Chondrocyte (in vitro differentiated cells): ENCODE results near the gene FBN2. TPM values are rescaled to one million over a fixed set of nuclear protein-coding genes. Genes with fewer than 3 reads are reported as not detected.

Source experiments
- DNase-seq: peaks from one replicate; pipeline ENCODE4 v3.0.0; 2021; ENCODE audit warnings: mixed read lengths, low spot score
- H3K27ac Mint-ChIP-seq: one replicate; pipeline ENCODE4 v1.8.0; 2021; ENCODE audit warnings: mild to moderate bottlenecking, moderate library complexity, mixed read lengths; ENCODE audit not compliant: unreplicated experiment
- H3K27me3 Mint-ChIP-seq: 2 replicates; pipeline ENCODE4 v1.8.0; 2021; ENCODE audit warnings: low read depth, mixed read lengths
- H3K36me3 Mint-ChIP-seq: 2 replicates; pipeline ENCODE4 v1.8.0; 2021; ENCODE audit warnings: low read depth, mixed read lengths
- H3K4me1 Mint-ChIP-seq: 2 replicates; pipeline ENCODE4 v1.8.0; 2021; ENCODE audit warnings: low read depth, mild to moderate bottlenecking, mixed read lengths
- H3K4me3 Mint-ChIP-seq: one replicate; pipeline ENCODE4 v1.8.0; 2021; ENCODE audit warnings: mild to moderate bottlenecking, moderate library complexity, mixed read lengths; ENCODE audit not compliant: unreplicated experiment
- H3K9me3 Mint-ChIP-seq: 2 replicates; pipeline ENCODE4 v1.8.0; 2021; ENCODE audit warnings: low read depth, mixed read lengths
- total RNA-seq: library from RNA; stranded (reverse); gene quantifications from 3 replicates; pipeline ENCODE4 v1.2.1, GENCODE V29; 2021
- TF ChIP-seq, protein P1 (sequence below): fragments of 200-600 bp; sonication (generic); IDR thresholded peaks from 2 replicates; pipeline ENCODE4 v1.5.0; 2021; ENCODE audit warnings: antibody characterized with exemption, mild to moderate bottlenecking, moderate library complexity

FBN2 gene
- total RNA-seq, 1 donor from 2014 or later: 311 TPM

DNA sequence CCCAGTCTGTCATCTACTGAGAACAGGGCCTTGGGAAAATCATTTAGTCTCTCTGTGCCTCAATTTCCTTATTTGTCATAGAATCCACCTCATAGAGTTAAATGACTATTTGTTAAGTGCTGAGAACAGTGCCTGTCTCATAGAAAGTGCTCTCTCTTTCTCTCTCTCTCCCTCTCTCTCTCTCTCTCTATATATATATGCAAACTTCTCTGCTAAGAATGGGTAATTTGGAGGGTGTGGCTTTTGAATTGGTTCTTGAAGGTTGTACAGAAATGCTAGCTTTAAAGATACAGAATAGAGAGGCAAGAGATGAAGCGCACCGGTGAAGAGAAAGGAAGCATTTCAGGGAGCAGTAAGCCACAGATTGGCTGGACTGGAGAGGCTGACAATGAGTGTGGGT lies 197.4 kb downstream of the FBN2 start:
- H3K9me3 Mint-ChIP-seq: no peaks in the 10 kb centered on the region
- TF ChIP-seq, protein P1, sequence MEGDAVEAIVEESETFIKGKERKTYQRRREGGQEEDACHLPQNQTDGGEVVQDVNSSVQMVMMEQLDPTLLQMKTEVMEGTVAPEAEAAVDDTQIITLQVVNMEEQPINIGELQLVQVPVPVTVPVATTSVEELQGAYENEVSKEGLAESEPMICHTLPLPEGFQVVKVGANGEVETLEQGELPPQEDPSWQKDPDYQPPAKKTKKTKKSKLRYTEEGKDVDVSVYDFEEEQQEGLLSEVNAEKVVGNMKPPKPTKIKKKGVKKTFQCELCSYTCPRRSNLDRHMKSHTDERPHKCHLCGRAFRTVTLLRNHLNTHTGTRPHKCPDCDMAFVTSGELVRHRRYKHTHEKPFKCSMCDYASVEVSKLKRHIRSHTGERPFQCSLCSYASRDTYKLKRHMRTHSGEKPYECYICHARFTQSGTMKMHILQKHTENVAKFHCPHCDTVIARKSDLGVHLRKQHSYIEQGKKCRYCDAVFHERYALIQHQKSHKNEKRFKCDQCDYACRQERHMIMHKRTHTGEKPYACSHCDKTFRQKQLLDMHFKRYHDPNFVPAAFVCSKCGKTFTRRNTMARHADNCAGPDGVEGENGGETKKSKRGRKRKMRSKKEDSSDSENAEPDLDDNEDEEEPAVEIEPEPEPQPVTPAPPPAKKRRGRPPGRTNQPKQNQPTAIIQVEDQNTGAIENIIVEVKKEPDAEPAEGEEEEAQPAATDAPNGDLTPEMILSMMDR: no peak

DNA sequence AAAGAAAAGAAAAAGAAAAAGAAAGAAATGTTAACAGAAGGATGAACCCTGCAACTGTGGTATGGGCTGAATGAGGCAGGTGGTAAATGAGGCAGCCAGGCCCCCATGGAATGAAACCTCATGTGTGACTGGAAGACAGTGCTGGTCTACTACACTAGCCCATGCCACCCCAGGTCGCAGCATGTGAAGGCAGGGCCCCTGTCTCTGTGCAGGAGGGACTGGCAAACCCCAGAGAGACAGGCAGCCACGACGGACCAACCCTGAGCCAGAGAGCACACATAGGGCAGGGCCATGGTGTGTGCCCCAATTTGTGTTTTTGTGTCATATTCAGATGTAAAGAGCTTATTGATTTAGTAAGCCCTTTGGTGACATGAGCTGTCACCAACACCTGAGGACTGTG lies 198.5 kb downstream of the FBN2 start:
- Mint-ChIP-seq H3K4me3 (no peak overlapping the region), H3K9me3 (no peaks in the 10 kb centered on the region), H3K36me3 (peaks cover 57% of the 10 kb centered on the region), H3K27me3 (no peaks in the 10 kb centered on the region), H3K27ac (no peak overlapping the region), H3K4me1 (no peaks in the 10 kb centered on the region)
- TF ChIP-seq, protein P1: no peak
- DNase-seq: no peak

More for the DNA sequence above, 197.4 kb downstream of the FBN2 start:
- peaks cover 53% of the 10 kb centered on the region for H3K36me3 Mint-ChIP-seq
- no peaks in the 10 kb centered on the region for H3K27me3 Mint-ChIP-seq
- H3K27ac Mint-ChIP-seq: peak overlapping the region; percentile 67
- DNase-seq: no peak
- no peak overlapping the region for H3K4me3 Mint-ChIP-seq
- no peaks in the 10 kb centered on the region for H3K4me1 Mint-ChIP-seq

DNA sequence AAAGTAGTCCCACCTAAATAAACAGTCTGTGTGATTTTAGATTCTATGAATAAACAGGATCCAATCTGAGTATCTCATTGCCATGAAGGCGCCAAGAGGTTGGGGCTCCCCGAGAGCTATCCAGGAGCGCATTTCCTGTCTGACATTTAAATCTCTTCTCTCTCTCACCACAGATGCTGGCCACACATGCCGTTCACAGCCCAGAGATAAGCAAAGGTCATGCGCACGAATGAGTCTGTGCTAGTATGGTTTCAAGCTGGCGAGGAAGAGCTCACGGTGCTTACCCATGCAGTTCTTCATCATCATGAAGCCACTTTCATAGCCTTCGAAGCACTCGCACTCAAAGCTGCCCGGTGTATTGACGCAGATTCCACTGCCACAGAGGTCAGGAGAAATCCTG lies 199.4 kb downstream of the FBN2 start:
- TF ChIP-seq, protein P1: no peak
- no peaks in the 10 kb centered on the region for H3K27me3 Mint-ChIP-seq
- H3K27ac Mint-ChIP-seq: no peak overlapping the region
- H3K9me3 Mint-ChIP-seq: no peaks in the 10 kb centered on the region
- no peak for DNase-seq
- no peaks in the 10 kb centered on the region for H3K4me1 Mint-ChIP-seq
- H3K4me3 Mint-ChIP-seq: no peak overlapping the region
- peaks cover 62% of the 10 kb centered on the region for H3K36me3 Mint-ChIP-seq

DNA sequence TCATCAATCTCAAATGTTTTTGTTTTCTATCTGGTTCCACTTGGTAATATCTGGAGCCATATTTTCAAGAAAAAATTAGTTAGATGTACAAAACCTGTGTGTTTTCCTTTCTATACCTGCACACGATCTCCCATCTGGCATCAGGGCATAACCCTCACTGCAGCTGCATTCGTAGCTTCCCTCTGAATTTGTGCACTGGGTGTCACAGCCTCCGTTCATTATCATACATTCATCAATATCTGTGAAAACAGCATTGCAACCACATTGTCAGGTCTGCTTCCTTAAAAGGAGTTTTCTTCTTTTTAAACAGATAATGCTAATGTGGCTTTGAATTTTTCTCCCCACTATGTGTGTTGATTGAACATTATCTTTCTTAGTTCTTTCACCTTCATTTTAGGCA lies 202.7 kb downstream of the FBN2 start:
- Mint-ChIP-seq H3K4me1 (no peaks in the 10 kb centered on the region), H3K4me3 (no peak overlapping the region), H3K36me3 (peaks cover 62% of the 10 kb centered on the region), H3K9me3 (no peaks in the 10 kb centered on the region), H3K27ac (no peak overlapping the region), H3K27me3 (no peaks in the 10 kb centered on the region)
- TF ChIP-seq, protein P1: no peak
- DNase-seq: no peak

DNA sequence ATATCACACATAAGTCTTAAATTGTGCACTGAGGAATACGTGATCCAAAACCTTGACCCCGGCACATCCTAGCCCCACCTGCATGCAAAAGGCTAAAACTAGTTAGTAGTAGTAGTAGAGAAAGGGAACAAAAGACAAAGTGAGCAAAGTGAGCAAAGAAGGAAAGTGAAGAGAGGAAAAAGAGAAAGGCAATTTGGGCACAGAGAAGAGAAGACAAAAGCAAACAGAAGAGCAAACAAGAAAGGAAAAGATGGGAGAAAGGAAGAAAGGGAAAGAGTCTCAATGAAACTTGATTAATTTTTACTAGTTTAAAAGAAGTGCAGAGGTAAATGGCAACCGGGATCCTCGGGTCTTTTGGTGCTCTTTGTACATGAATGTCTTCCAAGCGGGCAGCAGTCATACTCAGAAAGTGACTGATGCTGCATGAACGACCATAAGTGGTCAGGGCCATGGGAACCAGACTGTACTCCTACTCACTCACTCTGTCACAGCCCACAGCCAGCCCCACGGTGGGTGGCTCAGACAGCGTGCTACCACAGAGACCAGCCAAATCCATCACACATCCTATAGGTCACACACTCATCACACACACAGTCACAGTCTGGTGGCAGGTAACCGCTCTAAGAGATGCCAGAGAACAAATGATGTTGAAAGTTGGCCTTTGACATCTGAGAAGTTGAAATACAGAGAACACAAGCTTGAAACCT lies 203.9 kb downstream of the FBN2 start:
- TF ChIP-seq, protein P1: no peak
- DNase-seq: no peak
- no peak overlapping the region for H3K4me3 Mint-ChIP-seq
- no peaks in the 10 kb centered on the region for H3K9me3 Mint-ChIP-seq
- H3K27ac Mint-ChIP-seq: peak overlapping the region; percentile 64
- no peaks in the 10 kb centered on the region for H3K4me1 Mint-ChIP-seq
- no peaks in the 10 kb centered on the region for H3K27me3 Mint-ChIP-seq
- peaks cover 63% of the 10 kb centered on the region for H3K36me3 Mint-ChIP-seq
